Stimulated activated CD4-positive, alpha-beta T cell treated with anti-CD3 and anti-CD28 coated beads, Interleukin-12 subunit alpha, Interleukin-12 subunit beta, amount 100 ng/mL, for 4 hours (primary cell): ENCODE results near the gene EMC10.
"Not testable (repeated sequence)": the region's sequence is repeated elsewhere in the genome, so short reads cannot be mapped to it uniquely, and the experiment has no call there.

Experiments used
- DNase-seq: peaks from one replicate; pipeline ENCODE4 v3.0.0-alpha.2; 2020

Gene EMC10

GRCh38 chr19:50453243-50453642 lies 23.1 kb upstream of the EMC10 start:
- no peak for DNase-seq

DNA sequence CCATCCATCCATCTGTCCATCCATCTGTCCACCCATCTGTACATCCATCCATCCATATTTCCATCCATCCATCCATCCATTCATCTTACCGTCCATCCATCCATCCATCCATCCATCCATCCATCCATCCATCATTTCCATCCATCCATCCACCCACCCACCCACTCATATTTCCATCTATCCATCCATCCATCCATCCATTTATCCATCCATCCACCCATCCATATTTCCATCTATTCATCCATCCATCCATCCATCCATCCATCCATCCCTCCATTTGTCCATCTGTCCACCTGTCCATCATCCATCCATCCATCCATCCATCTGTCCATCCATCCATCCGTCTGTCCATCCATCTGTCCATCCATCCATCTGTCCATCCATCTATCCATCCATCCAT lies 20.3 kb upstream of the EMC10 start:
- DNase-seq: no peak

DNA sequence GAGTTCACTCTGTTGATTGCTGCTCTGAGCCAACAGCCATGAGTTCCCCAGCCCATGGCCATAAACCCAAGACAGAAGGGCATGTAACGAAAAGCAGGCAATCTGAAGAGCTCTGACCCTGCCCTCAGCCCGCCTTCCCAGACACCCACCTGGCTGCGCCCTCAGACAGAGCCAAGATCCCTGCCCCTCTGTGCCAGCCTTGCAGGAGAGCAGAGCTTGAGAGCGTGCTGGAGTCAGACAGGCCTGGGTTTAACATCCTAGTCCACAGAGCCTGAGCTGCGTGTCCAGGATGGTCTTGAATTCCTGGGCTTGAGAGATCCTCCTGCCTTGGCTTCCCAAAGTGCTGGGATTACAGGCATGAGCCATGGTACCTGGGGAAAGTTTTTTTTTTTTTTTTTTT lies 19.0 kb upstream of the EMC10 start:
- DNase-seq: no peak

GRCh38 chr19:50458396-50459066 lies 17.8 kb upstream of the EMC10 start:
- no peak for DNase-seq

DNA sequence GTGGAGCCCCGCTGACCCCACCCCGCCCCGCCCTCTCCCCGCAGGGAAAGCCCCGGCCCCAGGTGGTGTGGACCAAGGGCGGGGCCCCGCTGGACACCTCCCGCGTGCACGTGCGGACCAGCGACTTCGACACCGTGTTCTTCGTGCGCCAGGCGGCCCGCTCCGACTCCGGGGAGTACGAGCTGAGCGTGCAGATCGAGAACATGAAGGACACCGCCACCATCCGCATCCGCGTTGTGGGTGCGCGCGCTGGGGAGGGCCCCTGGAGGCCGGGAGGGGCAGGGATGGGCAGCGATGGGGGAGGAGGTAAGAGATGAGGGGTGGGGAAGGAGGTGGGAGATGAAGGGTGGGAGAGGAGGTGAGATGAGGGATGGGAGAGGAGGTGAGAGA lies 17.2 kb upstream of the EMC10 start:
- DNase-seq: no peak

GRCh38 chr19:50459638-50460037 lies 16.7 kb upstream of the EMC10 start:
- no peak for DNase-seq

GRCh38 chr19:50460161-50460765 lies 16.0 kb upstream of the EMC10 start:
- no peak for DNase-seq

DNA sequence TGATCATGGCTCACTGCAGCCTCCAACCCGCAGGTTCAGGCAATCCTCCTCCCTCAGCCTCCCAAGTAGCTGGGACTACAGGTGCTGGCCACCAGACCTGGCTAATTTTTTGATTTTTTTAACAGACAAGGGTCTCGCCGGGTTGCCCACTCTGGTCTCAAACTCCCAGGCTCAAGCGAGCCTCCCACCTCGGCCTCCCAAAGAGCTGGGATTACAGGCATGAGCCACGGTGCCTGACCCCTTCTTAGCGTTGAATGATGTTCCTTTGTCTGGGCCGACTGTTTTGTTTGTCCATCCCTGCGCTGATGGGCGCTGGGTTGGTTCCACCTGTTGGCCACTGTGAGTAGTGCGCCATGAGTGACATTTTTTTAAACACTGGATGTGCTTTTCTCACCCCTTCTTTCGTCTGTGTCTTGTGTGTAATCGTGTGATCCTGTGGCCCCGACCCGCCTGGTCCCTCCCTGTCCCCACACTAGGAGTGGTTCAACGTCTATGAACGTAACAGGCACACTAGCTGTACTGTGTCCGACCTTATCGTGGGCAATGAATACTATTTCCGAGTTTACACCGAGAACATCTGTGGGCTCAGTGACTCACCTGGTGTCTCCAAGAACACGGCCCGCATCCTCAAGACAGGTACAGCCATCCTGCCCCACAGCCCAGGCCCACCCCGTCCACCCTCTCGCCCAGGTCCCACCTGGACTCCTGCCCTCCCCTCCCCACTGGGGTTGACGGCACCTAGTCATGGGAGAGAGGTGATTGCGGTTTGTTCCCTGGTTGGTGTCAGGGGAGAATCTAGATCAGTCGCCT lies 15.0 kb upstream of the EMC10 start:
- peak; percentile 51 for DNase-seq

- DNase-seq: no peak
Observed at GRCh38 chr19:50462970-50463369, 13.3 kb upstream of the EMC10 start.

DNA sequence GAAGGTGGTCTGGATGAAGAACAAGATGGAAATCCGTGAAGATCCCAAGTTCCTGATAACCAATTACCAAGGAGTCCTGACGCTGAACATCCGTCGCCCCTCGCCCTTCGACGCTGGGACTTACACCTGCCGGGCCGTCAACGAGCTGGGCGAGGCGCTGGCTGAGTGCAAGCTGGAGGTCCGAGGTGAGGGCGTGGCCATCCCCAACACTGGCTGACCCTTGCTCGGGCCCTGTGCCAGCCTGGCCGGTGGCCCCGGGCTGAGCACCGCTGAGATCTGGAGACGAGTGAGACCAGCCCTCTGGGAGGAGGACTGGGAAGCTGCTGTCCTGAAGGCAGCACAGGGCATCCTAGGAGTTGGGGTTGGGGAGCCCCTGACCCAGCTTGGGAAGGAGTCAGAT lies 12.0 kb upstream of the EMC10 start:
- DNase-seq: no peak

DNA sequence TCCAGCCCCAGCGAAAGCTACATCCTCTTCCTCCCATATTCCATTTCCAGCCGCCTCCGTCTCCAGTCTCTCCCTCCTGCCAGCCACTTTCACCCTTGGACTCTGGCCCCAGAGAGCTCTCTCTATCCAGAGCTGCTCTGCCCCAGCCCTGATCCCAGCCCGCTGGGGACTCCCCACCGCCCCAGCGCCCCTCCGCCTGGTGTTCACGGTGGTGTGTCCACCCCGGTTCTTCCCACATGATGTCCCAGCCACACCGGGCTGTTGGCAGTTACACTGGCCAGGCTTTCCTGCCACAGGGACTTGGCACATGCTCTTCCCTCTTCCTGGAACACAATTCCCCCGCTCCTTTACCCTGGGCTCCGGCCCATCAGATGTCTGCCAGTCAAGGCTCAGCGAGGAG lies 11.3 kb upstream of the EMC10 start:
- no peak for DNase-seq

DNA sequence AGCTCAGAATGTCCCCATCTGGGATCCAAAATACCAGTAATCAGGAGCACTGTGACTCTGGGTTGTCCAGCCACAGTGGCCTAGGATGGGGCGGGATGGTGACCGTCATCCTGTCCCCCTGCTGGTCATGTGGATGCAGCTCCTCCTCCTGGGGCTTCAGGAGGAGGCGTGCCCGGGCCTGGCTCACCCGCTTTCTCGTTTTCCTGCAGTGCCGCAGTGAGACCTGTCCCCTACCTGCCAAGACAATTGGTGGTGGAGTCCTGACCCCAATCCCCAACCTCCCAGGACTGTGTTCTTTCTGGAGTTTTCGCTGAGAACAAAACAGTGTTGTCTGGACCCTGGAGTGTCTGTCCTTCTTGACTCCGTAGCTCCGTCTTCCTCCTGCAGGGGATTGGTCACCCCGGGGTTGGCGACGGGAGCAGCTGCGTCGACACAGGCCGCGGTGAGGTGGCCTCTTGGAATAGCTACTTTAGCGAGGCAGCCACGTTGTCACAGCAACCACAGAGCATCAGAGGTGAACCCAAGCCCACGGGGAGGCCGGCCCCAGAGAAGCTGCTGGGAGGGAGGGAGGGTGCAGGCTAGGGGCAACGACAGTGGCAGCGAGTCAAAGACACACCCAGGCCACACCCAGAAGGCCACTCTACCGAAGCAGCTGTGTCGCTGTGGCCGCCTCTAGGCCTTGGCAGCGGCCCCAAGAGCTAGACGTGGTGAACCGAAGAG lies 10.2 kb upstream of the EMC10 start:
- no peak for DNase-seq

DNA sequence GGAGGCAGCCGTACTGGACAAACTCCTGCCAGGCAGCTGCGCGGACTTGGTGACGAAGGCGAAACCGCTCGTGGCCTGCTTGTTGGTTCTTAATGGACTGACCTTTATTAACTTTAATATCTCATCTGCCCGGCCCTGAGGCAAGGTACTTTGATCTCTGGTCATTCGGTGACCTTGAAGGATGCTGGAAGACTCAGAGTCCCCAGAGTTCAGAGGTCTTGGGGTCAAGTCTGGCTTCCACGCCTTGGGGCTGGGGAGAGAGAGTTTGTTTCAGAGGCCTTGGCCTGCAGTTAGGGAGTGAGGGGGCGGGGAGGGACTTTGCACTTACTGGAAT lies 9.6 kb upstream of the EMC10 start:
- no peak for DNase-seq

DNA sequence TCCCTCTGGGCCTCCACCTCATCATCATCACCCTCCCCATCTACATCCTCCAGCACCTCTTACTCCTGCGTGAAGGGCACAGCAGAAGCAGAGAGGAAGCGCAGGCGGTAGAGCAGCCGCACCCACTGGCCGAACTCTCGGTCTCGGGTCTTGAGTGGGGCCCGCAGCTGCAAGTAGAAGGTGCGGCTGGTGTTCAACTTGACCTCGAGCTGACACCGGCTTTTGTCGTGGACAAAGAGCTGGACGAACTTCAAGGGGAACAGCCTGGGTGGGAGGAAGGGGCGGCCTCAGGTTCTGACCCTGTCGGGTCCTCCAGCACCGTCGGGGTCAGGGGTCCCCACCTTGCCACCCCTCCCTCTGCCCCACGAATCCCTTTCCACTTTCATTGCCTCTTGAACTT lies 8.7 kb upstream of the EMC10 start:
- DNase-seq: no peak

DNA sequence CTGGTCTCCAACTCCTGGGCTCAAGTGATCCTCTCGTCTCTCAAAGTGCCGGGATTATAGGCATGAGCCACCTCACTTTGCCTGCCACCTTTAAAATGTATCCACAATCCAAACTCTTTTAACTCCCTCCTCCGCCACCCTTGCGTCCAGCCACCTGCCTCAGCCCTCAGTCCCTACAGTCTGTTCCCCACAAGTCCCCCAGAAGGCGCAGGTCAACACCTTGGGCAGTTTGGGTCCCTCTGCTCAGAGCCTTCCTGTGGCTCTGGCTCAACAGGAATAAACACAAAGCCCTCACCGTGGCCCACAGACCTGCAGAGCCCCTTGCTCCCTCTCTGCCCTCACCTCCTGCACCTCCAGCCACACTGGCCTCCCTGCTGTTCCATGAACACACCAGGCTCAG lies 7.5 kb upstream of the EMC10 start:
- DNase-seq: no peak

- DNase-seq: not testable (repeated sequence)
Observed at GRCh38 chr19:50473336-50473735, 3.0 kb upstream of the EMC10 start.

DNA sequence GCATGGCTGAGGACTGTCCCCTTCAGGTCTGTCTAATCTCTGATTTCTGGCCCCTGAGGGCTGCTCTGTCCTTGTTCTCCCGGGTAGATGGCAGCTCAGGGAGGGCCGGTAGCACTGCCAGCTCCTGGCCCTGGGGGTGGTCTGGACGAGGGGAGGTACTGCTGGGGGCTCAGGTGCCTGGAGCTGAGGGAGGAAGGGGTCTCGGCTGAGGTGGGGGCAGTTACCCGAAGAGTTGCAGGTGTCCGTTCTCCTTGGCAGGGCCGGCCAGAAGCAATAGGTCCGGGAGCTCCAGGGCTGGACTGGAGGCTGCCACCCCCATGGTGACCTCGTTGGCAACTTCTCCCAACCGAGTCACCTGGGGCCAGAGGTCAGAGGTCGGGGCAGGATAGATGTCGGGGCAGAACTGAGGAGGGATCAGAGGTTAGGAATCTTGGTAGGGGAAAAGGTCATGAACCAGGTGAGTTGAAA lies 1.2 kb upstream of the EMC10 start:
- DNase-seq: no peak

GRCh38 chr19:50475736-50476223 lies 527 bp upstream of the EMC10 start:
- DNase-seq: no peak

DNA sequence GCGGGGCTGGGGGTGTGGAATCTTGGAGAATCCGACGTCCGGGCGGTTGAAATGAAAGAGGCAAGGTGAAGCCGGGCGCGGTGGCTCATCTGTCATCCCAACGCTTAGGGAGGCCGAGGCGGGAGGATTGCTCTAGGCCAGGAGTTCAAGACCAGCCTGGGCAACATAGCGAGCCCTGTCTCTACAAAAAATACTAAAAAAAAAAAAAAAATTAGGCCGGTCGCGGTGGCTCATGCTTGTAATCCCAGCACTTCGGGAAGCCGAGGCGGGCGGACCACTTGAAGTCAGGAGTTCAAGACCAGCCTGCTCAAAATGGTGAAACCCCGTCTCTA lies 566 bp downstream of the EMC10 start:
- DNase-seq: no peak

DNA sequence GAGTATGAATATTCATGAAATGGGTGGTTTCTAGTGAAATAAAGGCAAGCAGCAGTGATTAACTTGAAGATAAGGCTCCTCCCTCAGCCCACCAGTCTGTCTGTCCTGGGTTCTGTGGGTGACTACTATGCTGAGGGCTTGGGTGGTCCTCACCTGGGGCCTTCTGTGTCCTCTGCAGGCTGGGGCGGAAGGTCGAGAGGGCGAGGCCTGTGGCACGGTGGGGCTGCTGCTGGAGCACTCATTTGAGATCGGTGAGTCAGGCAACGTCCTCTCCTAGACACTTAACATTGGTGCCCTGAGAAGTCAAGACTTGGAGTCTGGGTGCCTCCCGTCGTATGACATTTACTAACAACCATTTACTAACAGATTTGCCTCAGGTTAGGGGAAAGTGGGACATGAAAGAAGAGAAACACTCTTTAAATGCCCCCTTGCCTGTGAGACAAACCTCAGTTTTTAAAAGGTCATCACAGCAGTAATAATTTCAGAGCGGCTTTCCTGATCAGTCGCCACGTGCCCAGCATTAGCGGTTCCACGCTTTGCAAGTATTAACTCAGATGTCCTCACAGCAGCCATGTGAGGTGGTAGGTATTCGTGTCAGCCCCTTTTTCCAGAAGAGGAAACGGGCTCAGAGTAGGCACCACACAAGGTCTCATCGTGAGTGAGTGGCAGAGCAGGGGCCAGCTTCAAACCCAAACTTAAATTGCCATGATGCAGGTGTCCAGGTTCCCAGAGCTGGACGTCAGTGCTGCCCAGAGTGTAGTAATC lies 1.6 kb downstream of the EMC10 start:
- no peak for DNase-seq

- no peak for DNase-seq
Observed at GRCh38 chr19:50478901-50479715, 2.8 kb downstream of the EMC10 start.

- DNase-seq: no peak
Observed at GRCh38 chr19:50479761-50480251, 3.5 kb downstream of the EMC10 start.
